GM19395 (cell line): ENCODE data around the gene RAB33B.
"Not testable (repeated sequence)": the region's sequence is repeated elsewhere in the genome, so short reads cannot be mapped to it uniquely, and the experiment has no call there.

Source experiments
- ATAC-seq: cut with Tn5 transposase; IDR thresholded peaks from one replicate; pipeline ENCODE4 v1.9.1; 2021; ENCODE audit warnings: mild to moderate bottlenecking, moderate library complexity; ENCODE audit not compliant: unreplicated experiment

Gene RAB33B

DNA sequence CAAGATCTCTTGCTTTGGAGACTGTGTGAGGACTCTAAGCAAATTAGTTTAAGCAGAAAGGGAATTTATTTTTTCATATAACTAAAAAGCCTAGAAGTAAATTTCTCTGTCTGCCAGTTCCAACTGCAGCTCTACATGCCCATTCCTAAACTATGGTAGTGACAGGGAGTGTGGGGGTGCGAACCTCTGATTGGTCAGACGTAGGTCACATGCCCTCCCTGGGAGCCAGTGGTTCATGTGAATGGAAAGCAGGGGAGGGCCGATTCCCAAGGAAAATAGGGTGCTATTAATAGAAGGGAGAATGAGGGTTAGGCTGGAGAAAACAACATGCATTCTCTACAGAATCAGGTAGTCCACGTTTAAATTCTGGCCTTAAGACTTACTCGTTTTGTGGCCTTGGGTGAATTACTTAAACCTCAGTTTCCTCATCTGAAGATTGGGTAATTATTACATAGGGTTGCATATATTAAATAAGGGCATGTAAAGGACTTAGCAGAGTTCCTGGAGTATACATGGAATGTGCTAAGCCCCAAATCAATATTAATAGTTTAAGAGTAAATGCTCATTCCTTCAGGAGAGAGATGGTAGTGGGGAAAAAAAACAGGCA, 7.2 kb downstream of the RAB33B start:
- ATAC-seq: no peak

DNA sequence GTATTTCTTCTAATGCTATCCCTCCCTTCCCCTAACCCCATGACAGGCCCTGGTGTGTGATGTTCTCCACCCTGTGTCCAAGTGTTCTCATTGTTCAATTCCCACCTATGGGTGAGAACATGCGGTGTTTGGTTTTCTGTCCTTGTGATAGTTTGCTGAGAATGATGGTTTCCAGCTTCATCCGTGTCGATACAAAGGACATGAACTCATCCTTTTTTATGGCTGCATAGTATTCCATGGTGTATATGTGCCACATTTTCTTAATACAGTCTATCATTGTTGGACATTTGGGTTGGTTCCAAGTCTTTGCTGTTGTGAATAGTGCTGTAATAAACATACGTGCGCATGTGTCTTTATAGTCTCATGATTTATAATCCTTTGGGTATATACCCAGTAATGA, 10.6 kb downstream of the RAB33B start:
- ATAC-seq: not testable (repeated sequence)

DNA sequence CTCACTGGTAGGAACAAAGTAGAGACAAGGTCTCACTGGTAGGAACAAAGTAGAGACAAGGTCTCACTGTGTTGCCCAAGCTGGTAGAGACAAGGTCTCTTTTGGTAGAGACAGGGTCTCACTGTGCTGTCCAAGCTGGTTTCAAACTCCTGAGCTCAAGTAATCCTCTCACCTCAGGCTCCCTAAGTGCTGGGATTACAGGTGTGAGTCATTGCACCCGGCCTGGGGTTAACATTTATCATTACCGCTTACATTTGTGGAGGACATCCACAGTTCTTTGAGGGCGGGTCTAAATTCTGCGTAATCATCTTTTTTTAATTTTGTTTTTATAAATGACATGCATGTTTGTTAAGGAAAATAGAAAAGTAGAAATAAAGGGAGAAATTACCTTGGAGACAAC, 12.0 kb downstream of the RAB33B start:
- ATAC-seq: no peak

DNA sequence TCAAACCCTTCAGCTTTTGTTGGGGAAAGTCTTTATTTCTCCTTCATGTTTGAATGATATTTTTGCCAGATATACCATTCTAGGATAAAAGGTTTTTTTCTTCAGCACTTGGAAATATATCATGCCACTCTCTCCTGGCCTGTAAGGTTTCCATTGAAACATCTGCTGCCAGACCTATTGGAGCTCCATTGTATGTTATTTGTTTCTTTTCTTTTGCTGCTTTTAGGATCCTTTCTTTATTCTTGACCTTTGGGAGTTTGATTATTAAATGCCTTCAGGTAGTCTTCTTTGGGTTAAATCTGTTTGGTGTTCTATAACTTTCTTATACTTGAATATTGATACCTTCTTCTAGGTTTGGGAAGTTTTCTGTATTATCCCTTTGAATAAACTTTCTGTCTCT, 14.8 kb downstream of the RAB33B start:
- not testable (repeated sequence) for ATAC-seq

DNA sequence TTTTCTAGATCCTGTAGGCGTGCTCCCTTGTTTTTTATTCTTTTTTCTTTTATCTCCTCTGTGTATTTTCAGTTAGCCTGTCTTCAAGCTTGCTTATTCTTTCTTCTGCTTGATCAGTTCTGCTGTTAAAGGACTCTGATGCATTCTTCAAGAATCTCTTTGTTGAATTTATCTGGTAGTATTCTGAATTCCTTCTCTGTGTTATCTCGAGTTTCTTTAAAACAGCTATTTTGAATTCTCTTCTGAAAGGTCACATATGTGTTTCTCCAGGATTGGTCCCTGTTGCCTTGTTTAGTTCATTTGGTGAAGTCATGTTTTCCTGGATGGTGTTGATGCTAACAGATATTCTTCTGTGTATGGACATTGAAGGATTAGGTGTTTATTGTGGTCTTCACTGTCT, 15.3 kb downstream of the RAB33B start:
- no peak for ATAC-seq

DNA sequence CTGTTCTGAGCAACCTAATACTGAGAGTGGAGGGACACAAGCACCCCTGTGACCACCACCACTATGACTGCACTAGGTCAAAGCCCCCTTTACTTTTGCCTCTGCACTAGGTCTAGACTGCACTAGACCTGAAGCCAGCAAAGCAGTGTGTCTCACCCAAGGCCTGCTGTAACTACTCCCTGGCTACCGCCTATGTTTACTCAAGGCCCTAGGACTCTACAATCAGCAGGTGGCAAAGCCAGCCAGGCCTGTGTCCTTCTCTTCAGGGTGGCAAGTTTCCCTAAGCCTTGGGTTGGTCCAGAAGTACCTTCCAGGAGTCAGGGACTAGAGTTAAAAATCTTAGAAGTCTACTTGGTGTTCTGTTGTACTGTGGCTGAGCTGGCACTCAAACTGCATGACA, 15.9 kb downstream of the RAB33B start:
- no peak for ATAC-seq

DNA sequence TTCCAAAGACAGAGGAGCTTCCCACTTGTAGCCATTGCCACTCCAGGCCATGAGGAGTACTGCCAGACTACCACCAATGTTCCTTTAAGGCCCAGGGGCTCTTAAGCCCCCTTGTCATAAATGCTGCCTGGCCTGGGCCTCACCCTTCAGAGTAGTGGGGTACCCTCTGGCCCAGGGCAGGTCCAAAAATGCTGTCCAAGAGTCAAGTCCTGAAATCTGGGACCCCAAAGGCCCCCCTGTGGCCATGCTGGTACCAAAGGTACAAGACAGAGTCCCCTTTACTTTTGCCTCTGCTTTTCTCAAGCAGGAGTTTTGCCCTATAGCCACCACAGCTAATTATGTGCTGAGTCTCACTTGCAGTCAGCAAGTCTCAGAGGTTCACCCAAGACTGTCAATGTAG, 16.4 kb downstream of the RAB33B start:
- ATAC-seq: no peak

DNA sequence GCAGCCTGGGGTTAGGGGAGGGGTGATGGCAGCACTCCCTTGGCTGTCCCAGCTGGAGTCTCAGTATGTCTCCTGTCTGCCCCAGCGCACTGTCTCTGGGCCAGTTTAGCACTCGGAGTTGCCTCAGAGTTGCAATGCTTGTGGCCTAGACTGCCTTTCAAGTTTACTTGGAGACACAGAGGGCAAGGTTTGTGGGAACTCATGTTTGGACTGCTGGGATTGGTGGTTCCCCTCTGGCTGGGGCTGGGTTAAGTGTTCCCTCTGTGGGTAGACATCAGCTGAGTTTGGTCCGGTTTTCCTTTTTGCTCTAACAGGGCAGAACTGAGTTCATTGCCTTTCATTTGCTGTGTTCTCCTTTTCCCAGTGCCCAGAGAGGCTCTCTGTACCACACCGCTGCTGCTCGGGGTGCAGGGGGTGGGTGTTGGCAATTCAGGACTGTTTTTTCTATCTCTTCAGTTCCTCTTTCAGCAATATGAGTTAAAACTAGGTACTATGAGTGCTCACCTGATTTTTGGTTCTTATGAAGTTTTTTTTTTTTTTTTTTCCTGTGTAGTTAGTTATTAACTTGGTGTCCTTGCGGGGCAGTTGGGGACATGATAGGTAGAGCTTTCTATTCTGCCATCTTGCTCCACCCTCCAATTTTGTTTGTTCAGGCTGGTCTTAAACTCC, 17.2 kb downstream of the RAB33B start:
- peak; percentile 81 for ATAC-seq

DNA sequence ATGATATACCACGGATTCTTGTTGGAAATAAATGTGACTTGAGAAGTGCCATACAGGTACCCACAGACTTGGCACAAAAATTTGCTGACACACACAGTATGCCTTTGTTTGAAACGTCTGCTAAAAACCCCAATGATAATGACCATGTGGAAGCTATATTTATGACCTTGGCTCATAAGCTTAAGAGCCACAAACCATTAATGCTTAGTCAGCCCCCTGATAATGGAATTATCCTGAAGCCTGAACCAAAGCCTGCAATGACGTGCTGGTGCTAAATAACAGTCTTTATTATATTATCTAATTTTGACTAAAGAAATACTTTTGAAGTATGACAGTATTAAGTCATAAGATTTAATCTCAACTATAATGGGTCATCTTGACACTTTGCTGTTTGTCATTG, 18.9 kb downstream of the RAB33B start:
- ATAC-seq: no peak

DNA sequence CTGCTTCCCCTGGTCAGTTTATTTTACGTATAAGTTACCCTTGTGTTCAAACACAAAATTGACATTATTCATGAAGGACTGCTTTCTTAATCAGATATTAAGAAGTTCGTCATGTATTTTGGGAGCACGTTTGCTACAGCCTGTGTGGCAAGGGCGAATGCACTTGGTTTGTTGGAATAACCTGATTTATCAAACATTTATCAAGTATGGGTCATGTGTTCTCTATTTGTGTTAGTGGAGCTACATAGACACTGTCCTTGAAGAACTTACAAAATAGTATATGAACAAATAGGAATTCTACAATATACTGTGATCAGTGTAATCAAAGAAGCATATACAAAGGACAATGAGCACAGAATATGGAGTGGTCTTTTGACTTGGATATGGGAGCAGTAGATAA, 22.4 kb downstream of the RAB33B start:
- ATAC-seq: no peak

DNA sequence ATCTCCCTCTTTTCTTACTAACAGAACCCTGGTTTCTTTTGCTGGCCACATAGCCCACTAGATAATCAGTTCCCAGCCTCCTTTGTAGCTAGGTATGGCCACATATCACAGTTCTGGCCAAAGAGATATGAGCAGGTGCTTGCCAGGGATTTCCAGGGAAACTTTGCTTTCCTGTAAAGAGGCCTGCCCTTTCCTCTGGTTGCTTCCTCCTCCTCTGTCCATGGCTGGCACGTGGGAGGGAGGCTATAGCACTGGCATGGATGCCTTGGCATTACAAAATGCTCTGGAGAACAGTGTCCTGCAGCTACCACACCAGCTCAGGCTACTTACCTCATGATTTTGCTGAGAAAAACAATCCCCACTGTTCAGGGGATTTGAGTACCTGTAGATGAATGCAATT, 27.5 kb downstream of the RAB33B start:
- ATAC-seq: no peak

DNA sequence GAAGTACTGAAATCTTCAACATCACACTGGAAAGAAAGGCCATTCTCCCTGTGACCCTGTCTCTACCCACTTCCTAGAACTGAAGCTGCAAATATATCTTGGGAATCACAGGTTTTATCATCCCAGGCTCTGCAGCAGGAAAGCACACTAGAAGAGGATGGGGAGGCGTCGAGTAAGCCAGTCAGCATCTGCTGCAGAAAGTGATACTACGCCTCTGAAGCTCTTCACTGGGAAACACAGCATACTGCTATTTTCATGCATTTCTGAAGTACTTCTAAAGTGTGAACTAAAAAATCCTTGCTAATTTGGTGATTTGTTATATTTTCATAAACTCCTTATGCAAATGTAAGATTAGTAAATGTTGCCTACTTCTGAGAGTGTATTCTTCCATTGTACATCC, 29.1 kb downstream of the RAB33B start:
- no peak for ATAC-seq

DNA sequence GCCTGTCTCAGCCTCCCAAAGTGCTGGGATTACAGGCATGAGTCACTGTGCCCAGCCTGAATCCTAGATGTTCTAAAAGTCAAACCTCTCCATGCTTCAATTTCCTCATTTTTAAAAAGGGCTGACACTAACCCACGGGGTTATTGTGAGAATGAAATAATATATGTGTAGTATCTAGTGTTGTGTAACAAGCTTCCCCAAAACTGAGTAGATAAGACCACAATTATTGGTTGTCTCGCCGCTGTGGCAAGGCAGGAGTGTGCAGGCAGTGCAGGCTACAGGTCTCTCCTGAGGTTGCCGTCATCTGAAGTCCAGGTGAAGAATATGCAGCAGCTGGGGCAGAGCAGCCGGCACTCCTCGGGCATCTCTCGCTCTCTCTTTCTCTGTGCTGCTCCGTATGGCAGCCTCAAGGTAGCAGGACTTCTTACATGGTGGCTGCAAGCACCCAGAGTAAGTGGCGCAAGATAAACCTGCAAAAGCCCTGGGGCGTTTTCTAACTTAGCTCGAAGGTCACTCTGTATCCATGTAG, 30.9 kb downstream of the RAB33B start:
- ATAC-seq: no peak

DNA sequence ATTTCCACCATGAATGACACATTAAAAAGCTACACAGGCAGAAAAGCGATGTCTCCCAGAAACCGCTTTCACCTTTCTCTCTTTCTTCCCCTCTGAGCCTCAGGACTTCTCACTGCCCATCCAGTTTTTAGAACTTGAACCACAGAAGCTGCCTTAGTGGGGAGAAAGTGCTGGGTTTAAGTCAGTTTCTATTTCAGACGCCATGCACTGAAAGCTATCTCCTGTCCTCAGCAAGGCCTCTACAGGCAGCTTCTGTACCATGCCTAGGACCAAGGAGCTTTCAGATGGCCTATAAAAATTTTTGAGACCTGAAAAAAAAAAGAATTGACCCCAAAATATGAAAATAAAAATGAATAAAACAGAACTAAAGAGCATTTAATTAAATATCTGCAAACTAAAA, 34.5 kb downstream of the RAB33B start:
- no peak for ATAC-seq

DNA sequence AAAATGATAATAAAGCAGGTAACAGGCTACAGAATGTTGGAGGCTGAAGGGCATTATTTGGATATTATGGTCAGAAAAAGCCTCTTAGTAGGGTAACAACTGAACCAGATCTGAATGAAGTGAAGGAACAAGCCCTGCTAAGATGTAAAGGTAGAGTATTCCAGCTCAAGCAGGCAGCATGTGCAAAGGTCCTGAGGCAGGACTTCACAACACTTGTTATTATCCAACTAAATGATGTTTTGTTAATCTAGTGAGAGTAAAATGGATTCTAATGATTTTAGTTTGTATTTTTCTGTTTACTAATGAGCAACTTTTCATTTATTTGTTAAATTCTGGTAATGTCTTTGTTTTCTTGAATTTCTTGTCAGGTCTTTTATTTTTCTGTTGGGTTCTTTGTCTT, 35.7 kb downstream of the RAB33B start:
- ATAC-seq: no peak

DNA sequence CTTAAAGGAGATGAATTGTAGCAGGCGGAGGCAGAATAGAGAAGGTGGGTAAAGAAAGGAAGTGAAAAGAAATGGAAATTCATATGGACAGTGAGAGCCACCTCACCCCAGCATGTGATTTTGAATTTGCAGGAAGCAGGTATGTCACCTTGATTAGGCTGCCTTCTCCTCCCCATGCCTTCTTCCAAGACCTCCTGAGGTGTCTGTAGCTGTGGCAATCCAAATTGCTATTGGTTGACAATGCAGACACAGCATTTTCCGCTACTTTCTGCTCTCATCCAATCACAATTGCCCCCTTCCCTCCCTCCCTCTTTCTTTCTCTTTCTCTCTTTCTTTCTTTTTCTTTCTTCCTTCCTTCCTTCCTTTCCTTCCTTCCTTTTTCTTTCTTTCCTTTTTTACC, 38.5 kb downstream of the RAB33B start:
- ATAC-seq: no peak

DNA sequence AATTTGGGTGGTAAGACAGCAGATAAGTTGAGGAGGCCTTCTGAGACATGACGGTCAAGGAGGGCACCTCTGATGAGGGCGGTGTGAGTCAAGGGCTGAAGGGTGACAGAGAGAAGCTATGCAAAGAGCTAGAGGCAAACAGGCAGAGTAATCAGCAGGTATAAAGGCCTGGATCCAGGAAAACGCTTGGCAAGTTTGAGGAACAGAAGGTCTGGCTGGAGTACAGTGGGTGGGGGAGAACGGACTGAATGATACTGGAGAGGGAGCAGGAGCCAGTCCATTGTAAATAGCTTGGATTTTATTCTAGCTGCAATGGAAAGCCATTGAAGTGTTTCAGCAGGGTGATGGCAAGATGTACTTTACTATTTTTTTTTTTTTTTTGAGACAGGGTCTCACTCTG, 39.3 kb downstream of the RAB33B start:
- no peak for ATAC-seq

DNA sequence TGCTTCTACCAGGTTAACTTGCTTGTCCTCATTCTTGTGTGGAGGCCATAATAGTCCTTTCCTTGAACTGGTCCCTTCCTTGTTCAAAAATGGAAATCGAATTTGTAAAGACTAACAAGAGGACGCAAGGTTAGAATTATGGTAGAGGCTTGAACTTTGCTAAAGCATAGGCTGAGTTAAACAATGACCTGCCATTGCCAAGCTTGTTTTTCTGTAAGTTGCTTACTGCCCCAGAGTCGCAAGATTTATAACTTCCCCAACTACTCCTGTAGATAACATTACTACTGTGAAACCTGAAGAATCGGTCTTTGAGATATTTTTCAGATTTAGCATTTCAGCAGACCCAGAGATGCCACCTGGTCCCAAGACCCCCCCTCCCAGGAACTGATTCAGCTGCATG, 45.3 kb downstream of the RAB33B start:
- no peak for ATAC-seq

DNA sequence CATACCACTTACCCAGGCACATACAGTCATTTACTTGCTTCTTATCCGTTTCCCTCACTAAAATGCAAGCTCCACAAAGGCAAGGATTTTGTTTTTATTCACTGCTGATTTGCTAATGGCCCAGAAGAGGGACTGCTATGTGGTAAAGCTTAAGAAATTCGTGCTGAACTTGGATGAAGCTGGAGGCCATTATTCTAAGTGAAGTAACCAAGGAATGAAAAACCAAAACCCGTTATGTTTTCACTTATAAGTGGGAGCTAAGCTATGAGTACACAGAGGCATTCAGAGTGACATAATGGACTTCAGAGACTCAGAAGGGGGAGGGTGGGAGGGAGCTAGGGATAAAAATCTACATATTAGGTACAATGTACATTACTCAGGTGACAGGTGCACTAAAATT, 47.2 kb downstream of the RAB33B start:
- ATAC-seq: no peak

DNA sequence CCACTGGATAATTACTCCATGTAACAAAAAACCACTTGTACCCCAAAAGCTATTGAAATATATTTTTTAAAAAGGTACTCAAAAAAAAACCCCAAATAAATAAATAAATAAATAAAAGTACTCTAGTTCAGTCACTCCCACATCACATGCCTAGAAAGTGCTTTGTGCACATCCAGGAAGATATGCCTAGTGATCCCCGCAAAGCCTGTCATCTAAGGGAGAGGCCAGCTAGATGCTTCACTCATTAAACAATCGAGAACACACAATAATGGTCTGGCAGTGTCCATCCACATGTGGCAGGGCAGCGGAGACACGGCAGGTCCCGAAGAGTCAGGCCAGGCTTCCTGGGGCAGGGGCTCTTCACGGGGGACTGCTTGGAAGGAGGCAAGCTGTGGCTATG, 47.6 kb downstream of the RAB33B start:
- no peak for ATAC-seq

DNA sequence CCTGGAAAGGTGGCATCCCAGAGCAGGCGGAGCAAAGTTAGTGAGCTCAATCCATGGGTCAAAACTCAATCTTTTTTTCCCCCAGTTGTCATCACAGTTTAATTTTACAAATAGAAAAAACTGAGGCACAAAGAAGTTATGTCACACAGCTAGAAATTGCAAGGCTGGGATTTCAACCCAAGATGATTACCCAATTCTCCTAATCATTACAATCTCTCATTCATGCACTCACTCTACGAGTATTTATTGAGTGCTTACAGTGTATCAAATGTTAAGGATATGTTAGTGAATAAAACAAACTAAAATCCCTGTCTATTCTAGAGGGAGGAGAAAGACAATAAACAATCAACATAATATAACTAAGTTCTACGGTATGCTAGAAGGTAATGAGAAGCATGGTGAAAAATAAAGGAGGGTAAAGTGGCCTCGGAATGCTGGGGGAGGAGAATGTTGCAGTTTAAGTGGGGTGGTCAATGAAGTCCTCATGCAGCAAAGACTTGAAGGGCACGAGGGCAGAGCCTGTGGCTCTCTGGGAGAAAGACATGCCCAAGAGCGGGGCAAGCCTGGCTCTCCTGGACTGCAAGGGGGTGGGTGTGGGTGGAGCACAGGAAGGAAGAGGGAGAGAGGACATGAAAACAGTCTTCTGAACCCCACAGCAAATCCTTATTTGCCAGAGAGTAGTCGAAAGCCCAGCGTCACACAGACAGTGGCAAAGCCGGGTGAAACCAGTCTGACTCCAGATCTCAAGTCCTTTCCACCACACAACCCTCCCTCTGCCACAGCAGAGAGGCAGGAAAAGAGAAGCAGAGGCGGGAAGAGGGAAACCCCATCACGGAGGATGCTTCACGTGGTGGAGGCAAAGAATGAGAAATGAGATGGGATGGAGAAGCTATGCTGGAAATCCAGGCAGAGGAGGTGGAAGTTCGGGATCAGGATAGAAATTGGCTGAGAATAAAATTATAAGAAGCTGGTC, 48.3 kb downstream of the RAB33B start:
- no peak for ATAC-seq
